ENCODE measurements around the gene PCYT1A.

PCYT1A gene

DNA sequence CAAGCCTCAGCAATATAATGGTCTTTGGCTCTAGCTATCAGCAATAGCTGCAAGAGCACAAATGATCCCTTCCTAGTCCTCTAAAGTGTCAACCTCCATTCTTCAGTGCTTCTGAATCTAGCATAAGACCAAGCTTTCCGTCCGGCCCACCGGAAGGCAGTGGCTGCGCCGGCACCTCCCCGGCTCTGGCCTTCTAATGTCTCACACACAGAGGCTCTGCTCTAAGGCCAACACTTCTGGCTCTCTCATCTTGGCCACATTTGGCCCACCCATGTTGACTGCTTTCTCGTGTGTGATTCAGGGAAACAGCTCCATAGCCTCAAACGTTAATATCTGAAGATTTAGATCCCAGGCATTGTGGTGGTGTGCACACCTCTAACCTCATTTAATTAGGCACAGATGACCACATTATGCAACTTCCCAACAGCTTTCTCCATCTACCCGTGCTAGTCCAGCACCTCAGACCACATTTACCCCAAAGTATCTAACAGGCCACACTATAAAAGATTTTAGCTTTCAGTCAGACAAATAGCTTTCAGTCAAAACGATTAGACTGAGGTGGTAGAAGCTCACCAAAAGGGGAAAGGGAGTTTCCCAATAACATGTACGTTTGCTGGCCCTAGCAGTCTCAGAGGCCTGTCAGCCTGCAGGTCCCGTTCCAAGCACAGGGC lies 51.9 kb downstream of the PCYT1A start:
- DNase-seq: no peak

DNA sequence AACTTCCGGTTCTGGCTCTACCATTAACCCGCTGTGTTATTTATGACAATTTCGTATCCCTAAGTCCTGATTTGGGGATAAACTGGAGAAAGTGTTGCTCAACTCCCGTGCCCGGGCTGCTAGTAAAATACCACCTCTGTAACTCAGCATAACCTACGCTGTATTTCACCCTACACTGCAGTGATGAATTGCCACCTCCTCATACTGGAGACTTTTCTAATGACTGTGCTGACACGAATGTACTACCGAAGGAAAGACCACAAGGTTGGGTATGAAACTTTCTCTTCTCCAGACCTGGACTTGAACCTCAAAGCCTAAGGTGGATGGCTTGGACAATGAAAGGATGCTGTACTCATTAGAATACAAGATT lies 54.7 kb downstream of the PCYT1A start:
- DNase-seq: no peak

DNA sequence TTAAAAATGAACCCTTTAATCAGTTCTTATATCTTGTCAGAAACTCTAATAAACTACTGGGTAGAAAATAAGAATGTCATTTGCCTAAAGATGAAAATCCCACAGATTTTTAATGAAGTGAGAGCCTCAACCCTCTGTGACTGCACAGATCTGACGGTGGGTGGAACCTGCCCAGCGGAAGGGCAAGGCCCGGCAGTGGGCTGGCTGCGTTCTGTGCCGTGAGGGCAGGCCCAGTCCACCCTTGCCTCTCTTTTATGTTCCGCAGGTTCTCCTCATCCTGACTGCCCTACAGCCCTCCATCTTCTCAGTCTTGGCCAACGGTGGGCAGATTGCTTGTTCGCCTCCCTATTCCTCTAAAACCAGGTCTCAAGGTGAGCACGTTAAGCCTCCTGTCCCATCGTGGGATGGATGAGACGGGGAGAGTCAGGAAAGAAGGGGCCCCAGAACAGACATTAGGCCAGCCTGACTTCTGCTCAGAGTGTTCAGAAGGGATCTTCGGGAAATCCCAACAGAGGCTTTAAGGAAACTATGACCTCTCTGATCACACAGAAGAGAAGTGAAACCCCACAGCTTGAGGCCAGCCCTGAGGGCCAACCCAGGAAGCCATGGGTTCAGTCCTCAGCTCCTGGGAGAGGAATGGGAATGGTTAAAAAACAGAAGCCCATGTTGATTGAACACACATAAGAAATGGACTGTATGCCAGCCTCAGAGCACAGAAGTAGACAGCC lies 55.2 kb downstream of the PCYT1A start:
- no peak for DNase-seq

DNA sequence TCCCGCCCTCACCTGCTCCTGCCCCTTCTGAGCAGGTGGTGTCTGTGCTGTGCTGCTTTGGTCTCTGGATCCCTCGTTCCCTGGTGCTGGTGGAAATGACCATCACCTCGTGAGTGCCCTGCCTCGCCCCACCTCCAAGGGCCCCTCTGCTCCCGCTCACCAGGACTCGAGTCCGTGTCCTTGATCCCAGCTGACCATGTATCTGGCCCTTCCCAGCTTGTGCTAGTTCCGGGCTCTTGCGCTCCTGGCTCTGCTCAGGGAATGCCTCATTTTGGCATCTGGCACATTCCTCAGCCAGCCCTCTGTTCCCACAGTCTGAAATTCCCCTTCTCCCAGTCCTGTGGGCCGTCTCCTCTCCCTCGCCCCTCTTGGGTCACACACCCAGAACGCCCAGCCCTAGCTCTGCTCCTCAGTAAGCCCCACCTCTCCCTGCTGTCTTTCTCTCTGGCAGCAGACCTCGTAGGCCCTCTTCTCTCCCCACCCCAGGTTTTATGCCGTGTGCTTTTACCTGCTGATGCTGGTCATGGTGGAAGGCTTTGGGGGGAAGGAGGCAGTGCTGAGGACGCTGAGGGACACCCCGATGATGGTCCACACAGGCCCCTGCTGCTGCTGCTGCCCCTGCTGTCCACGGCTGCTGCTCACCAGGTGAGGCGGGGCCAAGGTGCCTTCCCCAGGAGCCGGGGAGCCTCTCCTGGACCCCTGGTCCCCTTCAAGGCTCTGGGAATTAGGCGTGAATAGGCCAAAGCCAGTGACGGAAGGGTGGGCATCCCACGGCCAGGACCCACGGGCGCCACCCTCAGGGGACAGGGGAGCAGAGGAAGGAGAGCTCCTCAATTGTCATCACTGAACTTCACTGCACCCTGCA lies 59.7 kb downstream of the PCYT1A start:
- no peak for DNase-seq

GRCh38 chr3:196227121-196227561 lies 60.4 kb downstream of the PCYT1A start:
- no peak for DNase-seq

- DNase-seq: no peak
Measured at GRCh38 chr3:196225763-196226364, 61.7 kb downstream of the PCYT1A start.

DNA sequence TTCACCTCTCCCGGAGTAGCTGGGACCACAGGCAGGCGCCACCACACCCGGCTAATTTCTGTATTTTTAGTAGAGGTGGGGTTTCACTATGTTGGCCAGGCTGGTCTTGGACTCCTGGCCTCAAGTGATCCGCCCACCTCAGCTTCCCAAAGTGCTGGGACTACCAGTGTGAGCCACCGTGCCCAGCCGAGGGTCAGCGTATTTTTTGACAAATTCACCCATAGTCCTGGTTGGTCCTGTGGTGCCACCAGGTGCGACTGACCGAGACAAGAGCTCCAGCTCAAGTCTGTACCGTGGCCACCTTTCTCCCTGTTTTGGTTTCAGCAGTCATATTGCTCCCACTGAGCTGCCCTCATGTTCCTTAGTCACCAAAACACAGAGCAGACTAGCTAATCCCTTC lies 62.4 kb downstream of the PCYT1A start:
- no peak for DNase-seq

GRCh38 chr3:196222876-196223595 lies 64.5 kb downstream of the PCYT1A start:
- DNase-seq: no peak

DNA sequence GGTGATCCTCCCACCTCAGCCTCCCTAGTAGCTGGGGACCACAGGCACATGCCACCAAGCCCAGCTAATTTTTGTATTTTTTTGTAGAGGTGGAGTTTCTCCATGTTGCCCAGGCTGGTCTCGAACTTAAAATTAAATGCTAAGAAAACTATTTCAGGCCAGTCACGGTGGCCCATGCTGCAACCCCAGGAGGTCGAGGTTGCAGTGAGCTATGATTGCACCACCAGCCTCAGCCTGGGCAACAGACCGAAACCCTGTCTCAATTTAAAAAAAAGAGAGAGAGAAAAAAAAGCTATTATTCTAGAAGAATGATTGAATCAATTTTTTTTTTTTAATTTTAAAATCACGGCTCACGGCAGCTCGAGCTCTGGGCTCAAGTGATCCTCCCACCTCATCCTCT lies 66.5 kb downstream of the PCYT1A start:
- no peak for DNase-seq

- DNase-seq: no peak
Measured at GRCh38 chr3:196220587-196220986, 66.9 kb downstream of the PCYT1A start.

DNA sequence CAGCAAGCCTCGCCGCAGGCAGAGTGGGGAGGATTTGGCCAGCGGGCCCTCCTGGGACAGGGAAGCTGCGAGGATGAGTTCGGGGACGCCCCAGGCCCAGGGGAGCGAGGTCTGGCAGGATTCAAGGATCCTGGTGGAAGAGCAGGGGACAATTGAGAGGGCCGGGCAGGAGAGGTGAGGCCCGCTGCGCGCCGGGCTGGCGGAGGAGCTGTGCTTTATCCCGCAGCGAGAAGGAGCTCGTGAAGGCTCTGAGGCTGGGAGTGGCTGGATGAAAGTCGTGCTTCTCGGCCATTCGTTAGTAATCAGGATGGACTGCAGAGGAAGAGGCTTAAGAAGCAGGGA lies 67.6 kb downstream of the PCYT1A start:
- no peak for DNase-seq

DNA sequence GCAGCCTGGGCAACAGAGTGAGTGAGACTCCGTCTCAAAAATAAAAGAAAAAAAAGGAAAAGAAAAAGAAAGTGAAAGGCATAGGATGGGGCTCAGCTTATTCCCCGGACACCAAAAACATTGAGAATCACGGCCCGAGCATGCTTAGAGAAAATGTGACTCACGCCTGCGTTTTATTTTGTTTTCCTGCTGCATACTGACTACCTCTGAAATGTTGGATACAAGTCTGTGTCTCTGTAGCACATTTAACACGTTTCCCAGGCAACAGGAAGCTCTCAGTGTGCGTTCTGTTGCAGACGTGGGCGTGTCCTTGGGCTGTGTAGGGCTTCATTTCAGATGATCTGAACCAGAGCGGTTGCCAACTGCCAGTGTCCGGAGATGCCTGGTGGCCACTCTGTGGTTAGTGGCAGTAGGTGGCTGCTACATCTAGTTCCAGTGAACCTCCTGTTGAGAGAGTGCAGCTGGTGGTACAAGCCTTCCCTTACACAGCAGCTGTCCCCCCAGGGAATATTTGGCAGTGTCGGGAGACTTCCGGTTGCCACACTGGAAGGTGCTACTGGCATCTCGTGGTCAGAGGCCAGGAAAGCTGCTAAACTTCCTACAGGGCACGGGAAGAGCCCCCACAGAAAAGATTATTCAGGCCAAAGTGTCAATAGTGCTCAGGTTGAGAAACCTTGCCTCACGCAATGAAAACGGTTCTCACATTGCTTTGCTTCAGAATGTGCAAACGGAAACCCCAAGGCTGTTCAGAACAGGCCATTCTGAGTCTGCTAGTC lies 68.1 kb downstream of the PCYT1A start:
- DNase-seq: peak; percentile 29 to 90

GRCh38 chr3:196218155-196218712 lies 69.3 kb downstream of the PCYT1A start:
- DNase-seq: no peak

- DNase-seq: no peak
Measured at GRCh38 chr3:196217307-196218154, 70.0 kb downstream of the PCYT1A start.

DNA sequence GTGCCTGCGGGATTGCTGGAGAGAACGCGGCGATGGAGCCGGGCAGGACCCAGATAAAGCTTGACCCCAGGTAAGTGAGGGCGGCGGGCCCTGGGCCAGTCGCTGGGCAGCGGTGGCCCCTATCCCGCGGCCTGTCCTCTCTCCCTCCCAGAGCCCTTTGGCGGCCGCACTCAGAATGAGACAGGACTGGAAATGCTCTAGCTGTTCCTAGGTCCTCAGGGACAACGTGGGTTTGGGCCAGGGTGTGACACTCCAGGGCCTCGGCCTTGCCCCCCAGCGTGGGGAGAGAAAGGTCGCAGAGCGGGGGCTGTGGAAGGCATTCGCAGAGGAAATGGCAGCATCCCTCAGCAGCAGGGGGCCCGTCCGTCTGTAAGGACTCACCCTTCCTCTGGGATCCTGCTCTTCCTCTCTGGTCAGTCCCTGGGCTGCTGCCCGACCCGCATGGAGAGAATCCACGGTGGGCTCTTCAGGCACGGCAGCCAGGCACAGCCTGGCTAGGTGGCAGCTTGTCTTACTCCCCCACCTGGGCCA lies 70.8 kb downstream of the PCYT1A start:
- no peak for DNase-seq

DNA sequence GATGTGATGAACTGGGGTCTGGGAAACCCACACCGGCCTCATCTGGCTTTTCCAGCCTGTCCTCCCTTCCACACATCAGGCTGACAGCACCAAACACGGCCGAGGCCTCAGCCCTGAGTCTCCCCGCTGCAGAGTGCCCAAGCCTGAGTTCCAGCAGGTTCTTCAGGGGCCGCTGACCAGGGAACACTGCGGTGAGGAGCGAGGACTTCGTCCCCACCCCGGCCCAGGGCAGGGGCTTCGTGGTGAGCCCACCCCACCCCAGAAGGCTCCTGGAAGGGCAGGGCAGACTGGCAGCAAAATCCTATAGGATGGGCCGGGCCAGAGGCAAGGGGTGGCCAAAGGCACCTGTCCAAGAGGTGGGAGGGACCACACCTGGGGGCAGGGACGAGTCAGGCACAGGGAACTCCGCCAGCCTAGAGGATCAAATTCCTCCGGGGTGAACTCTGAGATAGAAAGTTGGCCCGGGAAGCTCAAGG lies 71.4 kb downstream of the PCYT1A start, which contains the start of gene SLC51A:
TSS of gene SLC51A (plus strand) at position 446 of the 476 bp plus-strand sequence. CDS start 179 bp downstream, outside the sequence.
- DNase-seq: no peak

- no peak for DNase-seq
Measured at GRCh38 chr3:196215493-196216020, 72.0 kb downstream of the PCYT1A start.

GRCh38 chr3:196214783-196215441 lies 72.6 kb downstream of the PCYT1A start:
- no peak for DNase-seq
